GM06990 (cell line): ENCODE data around the gene SLC41A1.

ENCODE experiments used
- DNase-seq: peaks from one replicate; pipeline ENCODE4 v3.0.0-alpha.2; 2011; ENCODE audit not compliant: insufficient read length; ENCODE audit errors: extremely low read depth
- H3K27me3 ChIP-seq: replicated peaks from 2 replicates; pipeline ENCODE4 v1.6.0; 2011; ENCODE audit warnings: low read length; ENCODE audit not compliant: control insufficient read depth, insufficient read depth
- H3K36me3 ChIP-seq: 2 replicates; pipeline ENCODE4 v1.5.1; 2011; ENCODE audit warnings: low read length; ENCODE audit not compliant: control insufficient read depth, insufficient read depth
- H3K4me3 ChIP-seq: replicated peaks from 2 replicates; pipeline ENCODE4 v1.5.1; 2011; ENCODE audit warnings: low read depth, mild to moderate bottlenecking, control low read depth, low read length
- TF ChIP-seq, protein P1 (sequence below): IDR thresholded peaks from 2 replicates; pipeline ENCODE4 v1.5.1; 2011; ENCODE audit warnings: low read length, control low read depth, mild to moderate bottlenecking, inconsistent platforms; ENCODE audit not compliant: insufficient read depth, poor library complexity, severe bottlenecking

The SLC41A1 gene

DNA sequence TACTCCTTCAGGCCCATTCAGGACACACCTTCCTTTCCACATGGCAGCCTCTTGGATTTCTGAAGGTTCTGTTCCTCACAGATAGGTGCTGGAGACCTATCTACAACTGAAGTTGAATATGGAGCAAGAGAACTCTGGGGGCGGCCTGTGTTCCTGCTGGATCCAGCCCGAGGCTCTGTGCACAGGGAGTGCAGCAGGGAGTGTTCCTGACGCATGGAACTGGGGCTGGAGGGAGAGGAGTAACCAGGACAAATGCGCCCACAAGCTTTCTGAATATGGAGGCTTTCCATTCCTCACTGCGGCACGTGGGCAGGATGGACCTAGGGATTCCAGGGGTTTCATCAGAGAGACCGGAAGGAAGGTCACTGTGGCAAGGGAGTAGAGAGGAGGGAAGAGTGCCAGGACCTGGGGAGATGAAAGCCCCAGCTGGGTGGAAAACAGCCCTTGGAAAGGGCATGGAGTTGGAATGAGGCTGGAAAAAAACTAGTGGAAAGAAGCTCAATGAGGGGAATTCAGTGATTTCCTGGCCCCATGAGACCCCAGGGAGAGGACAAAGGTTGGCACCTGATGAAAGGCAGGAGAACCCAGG is 24.5 kb upstream of the SLC41A1 start:
- Histone ChIP-seq H3K27me3 (no peaks in the 10 kb centered on the region; the same call in 1 of the 2 replicates), H3K4me3 (no peak overlapping the region), H3K36me3 (no peaks in the 10 kb centered on the region)
- TF ChIP-seq, protein P1, sequence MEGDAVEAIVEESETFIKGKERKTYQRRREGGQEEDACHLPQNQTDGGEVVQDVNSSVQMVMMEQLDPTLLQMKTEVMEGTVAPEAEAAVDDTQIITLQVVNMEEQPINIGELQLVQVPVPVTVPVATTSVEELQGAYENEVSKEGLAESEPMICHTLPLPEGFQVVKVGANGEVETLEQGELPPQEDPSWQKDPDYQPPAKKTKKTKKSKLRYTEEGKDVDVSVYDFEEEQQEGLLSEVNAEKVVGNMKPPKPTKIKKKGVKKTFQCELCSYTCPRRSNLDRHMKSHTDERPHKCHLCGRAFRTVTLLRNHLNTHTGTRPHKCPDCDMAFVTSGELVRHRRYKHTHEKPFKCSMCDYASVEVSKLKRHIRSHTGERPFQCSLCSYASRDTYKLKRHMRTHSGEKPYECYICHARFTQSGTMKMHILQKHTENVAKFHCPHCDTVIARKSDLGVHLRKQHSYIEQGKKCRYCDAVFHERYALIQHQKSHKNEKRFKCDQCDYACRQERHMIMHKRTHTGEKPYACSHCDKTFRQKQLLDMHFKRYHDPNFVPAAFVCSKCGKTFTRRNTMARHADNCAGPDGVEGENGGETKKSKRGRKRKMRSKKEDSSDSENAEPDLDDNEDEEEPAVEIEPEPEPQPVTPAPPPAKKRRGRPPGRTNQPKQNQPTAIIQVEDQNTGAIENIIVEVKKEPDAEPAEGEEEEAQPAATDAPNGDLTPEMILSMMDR: no peak
- no peak for DNase-seq

DNA sequence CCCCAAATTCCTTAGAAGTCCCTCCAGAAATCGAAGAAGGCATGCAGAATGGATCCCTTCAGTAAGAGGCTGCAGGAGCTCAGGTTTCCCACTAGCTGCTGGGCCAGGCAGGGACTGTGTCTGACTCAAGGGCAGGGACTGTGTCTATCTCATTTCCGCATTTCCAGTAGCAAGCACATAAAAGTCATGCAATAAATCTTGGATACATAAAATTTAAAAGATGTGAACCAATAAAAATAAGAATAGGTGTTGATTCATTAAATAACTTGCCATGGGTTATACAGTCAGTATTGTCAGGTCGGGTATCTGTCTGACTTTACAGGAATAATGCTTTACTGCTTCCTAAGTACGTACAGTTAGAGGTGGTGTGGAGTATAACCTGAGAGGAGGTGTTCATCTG is 21.8 kb upstream of the SLC41A1 start:
- no peak overlapping the region for H3K4me3 ChIP-seq
- no peaks in the 10 kb centered on the region; the same call in 1 of the 2 replicates for H3K27me3 ChIP-seq
- DNase-seq: no peak
- TF ChIP-seq, protein P1: no peak
- no peaks in the 10 kb centered on the region for H3K36me3 ChIP-seq

DNA sequence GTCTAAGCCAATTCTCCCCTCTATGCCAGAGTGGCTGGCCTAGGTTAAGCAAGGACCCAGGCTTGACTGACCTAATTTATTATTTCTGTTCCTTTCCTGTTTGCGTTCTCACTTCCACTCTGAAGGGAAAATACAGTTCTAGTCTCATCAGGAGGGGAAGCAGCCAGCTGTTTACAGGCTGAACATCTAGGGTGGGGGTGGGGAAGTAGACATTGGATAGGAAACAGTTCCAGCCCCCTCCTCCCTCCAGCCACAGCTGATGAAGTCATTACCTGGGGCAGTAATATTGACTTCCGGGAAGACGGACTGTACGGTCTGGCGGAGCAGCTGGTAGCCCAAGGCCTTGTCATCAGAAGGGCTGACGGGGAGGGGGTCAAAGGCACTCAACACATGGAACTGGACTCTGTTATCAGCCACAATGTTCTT is 19.3 kb upstream of the SLC41A1 start:
- TF ChIP-seq, protein P1: no peak
- no peaks in the 10 kb centered on the region; the same call in none of the 2 replicates for H3K27me3 ChIP-seq
- no peak for DNase-seq
- H3K36me3 ChIP-seq: no peaks in the 10 kb centered on the region
- no peak overlapping the region for H3K4me3 ChIP-seq

DNA sequence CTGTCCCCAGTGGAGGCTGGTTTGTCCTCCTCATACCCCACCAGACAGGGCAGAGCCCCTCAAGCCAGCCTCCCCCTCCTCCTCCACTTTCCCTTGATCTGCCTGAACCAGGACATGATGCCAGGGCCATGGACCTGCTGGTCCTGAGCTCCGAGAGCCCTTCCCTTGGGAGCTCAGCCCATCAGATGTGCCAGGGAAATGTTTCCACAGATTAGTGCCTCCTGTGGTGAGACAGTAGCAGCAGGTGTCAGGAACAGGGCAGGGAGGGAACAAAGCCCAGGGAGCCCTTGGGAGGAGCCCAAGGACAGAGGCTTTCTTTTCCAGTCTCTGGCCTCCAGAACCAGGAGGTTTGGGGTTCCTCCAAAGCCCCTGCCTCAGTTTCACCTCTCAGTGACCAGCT is 14.6 kb upstream of the SLC41A1 start:
- H3K27me3 ChIP-seq: no peaks in the 10 kb centered on the region; the same call in 1 of the 2 replicates
- no peak overlapping the region for H3K4me3 ChIP-seq
- no peaks in the 10 kb centered on the region for H3K36me3 ChIP-seq
- TF ChIP-seq, protein P1: no peak
- DNase-seq: no peak

DNA sequence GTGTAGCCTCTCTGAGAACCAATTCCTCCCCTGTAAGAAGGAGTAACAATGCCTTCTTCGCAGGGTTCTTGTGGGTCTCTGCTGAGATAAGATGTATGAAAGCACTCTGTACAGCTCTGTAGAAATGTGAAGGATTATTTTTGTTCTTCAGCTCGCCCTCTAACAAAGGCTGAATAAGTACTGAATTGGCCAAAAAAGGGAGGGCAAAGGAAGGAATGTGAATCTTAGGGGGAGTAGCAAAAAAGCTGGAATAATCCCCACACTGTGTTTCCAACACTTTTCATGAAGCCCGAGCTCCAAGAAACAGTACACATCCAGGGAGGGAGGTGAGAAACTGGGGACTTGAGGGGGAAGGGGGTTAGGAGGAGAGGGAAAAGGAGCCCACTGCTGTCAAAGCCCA is 14.0 kb upstream of the SLC41A1 start:
- no peak overlapping the region for H3K4me3 ChIP-seq
- no peaks in the 10 kb centered on the region for H3K36me3 ChIP-seq
- DNase-seq: no peak
- no peaks in the 10 kb centered on the region; the same call in 1 of the 2 replicates for H3K27me3 ChIP-seq
- TF ChIP-seq, protein P1: no peak
